Measurements from ENCODE around the gene KCNH1. TPM values are rescaled to one million over a fixed set of nuclear protein-coding genes. Genes with fewer than 3 reads are reported as not detected.

KCNH1 gene
- total RNA-seq, 1 experiment from 2014 or later, result 3.0 TPM

GRCh38 chr1:210754878-210755665, 378.9 kb downstream of the KCNH1 start:
- H3K9me3 ChIP-seq (replicated peaks), result 0 out of 2 replicates have a peak, but pooled peaks cover 3% of the 10 kb centered on the region
- no peaks in the 10 kb centered on the region for H3K36me3 ChIP-seq
- H3K4me1 ChIP-seq, result no peaks in the 10 kb centered on the region
- no peak overlapping the region for H3K4me3 ChIP-seq
- no peaks in the 10 kb centered on the region for H3K27me3 ChIP-seq
- H3K27ac ChIP-seq, result no peak overlapping the region
- peak; percentile 19 to 43 for DNase-seq

- Histone ChIP-seq H3K36me3 (no peaks in the 10 kb centered on the region), H3K27me3 (no peaks in the 10 kb centered on the region), H3K9me3 (replicated peaks) (no peaks in the 10 kb centered on the region), H3K27ac (no peak overlapping the region), H3K4me3 (no peak overlapping the region), H3K4me1 (no peaks in the 10 kb centered on the region)
- DNase-seq, result no peak
Observed at GRCh38 chr1:210751911-210752310, 382.0 kb downstream of the KCNH1 start.

- Histone ChIP-seq H3K36me3 (no peaks in the 10 kb centered on the region), H3K4me1 (peaks cover 6% of the 10 kb centered on the region; the same call in 1 of the 2 replicates), H3K27me3 (no peaks in the 10 kb centered on the region), H3K4me3 (no peak overlapping the region), H3K9me3 (replicated peaks) (no peaks in the 10 kb centered on the region), H3K27ac (no peak overlapping the region)
- DNase-seq, result no peak
Observed at GRCh38 chr1:210750468-210750867, 383.5 kb downstream of the KCNH1 start.

- Histone ChIP-seq H3K9me3 (replicated peaks) (no peaks in the 10 kb centered on the region), H3K4me3 (no peak overlapping the region), H3K27me3 (no peaks in the 10 kb centered on the region), H3K36me3 (no peaks in the 10 kb centered on the region), H3K4me1 (peaks cover 6% of the 10 kb centered on the region; the same call in 1 of the 2 replicates), H3K27ac (no peak overlapping the region)
- DNase-seq, result no peak
Observed at GRCh38 chr1:210748796-210749195, 385.2 kb downstream of the KCNH1 start.

- no peak overlapping the region for H3K4me3 ChIP-seq
- no peaks in the 10 kb centered on the region for H3K27me3 ChIP-seq
- H3K4me1 ChIP-seq, result peaks cover 6% of the 10 kb centered on the region; the same call in 1 of the 2 replicates
- H3K27ac ChIP-seq, result no peak overlapping the region
- H3K36me3 ChIP-seq, result no peaks in the 10 kb centered on the region
- no peak for DNase-seq
- H3K9me3 ChIP-seq (replicated peaks), result no peaks in the 10 kb centered on the region
Observed at GRCh38 chr1:210747890-210748289, 386.1 kb downstream of the KCNH1 start.

- DNase-seq, result peak; percentile 17 to 32
- Histone ChIP-seq H3K27ac (no peak overlapping the region), H3K9me3 (replicated peaks) (no peaks in the 10 kb centered on the region), H3K4me1 (peaks cover 6% of the 10 kb centered on the region; the same call in 1 of the 2 replicates), H3K27me3 (no peaks in the 10 kb centered on the region), H3K4me3 (no peak overlapping the region), H3K36me3 (no peaks in the 10 kb centered on the region)
Observed at GRCh38 chr1:210747112-210747511, 386.8 kb downstream of the KCNH1 start.

GRCh38 chr1:210746024-210746731, 387.8 kb downstream of the KCNH1 start:
- Histone ChIP-seq H3K4me1 (peaks cover 6% of the 10 kb centered on the region; the same call in 1 of the 2 replicates), H3K27ac (no peak overlapping the region), H3K4me3 (no peak overlapping the region), H3K36me3 (no peaks in the 10 kb centered on the region), H3K27me3 (no peaks in the 10 kb centered on the region), H3K9me3 (replicated peaks) (no peaks in the 10 kb centered on the region)
- DNase-seq, result no peak

- peaks cover 6% of the 10 kb centered on the region; the same call in 1 of the 2 replicates for H3K4me1 ChIP-seq
- H3K27me3 ChIP-seq, result no peaks in the 10 kb centered on the region
- H3K4me3 ChIP-seq, result no peak overlapping the region
- no peak overlapping the region for H3K27ac ChIP-seq
- H3K36me3 ChIP-seq, result no peaks in the 10 kb centered on the region
- no peaks in the 10 kb centered on the region for H3K9me3 ChIP-seq (replicated peaks)
- DNase-seq, result no peak
Observed at GRCh38 chr1:210743038-210743437, 390.9 kb downstream of the KCNH1 start.

- H3K9me3 ChIP-seq (replicated peaks), result no peaks in the 10 kb centered on the region
- no peaks in the 10 kb centered on the region for H3K36me3 ChIP-seq
- peaks cover 6% of the 10 kb centered on the region; the same call in 1 of the 2 replicates for H3K4me1 ChIP-seq
- no peaks in the 10 kb centered on the region for H3K27me3 ChIP-seq
- no peak for DNase-seq
- H3K4me3 ChIP-seq, result no peak overlapping the region
- no peak overlapping the region for H3K27ac ChIP-seq
Observed at GRCh38 chr1:210741564-210741963, 392.4 kb downstream of the KCNH1 start.

- peak in 1 of 2 experiments; percentile 20 for DNase-seq
- Histone ChIP-seq H3K4me3 (no peak overlapping the region), H3K27ac (no peak overlapping the region), H3K4me1 (no peaks in the 10 kb centered on the region), H3K9me3 (replicated peaks) (no peaks in the 10 kb centered on the region), H3K36me3 (no peaks in the 10 kb centered on the region), H3K27me3 (no peaks in the 10 kb centered on the region)
Observed at GRCh38 chr1:210739627-210740026, 394.3 kb downstream of the KCNH1 start.

GRCh38 chr1:210738256-210738655, 395.7 kb downstream of the KCNH1 start:
- DNase-seq, result no peak
- H3K4me1 ChIP-seq, result no peaks in the 10 kb centered on the region
- no peak overlapping the region for H3K4me3 ChIP-seq
- H3K36me3 ChIP-seq, result no peaks in the 10 kb centered on the region
- H3K27ac ChIP-seq, result no peak overlapping the region
- no peaks in the 10 kb centered on the region for H3K27me3 ChIP-seq
- no peaks in the 10 kb centered on the region for H3K9me3 ChIP-seq (replicated peaks)

GRCh38 chr1:210736713-210737112, 397.2 kb downstream of the KCNH1 start:
- no peak for DNase-seq
- H3K27ac ChIP-seq, result no peak overlapping the region
- H3K4me3 ChIP-seq, result no peak overlapping the region
- no peaks in the 10 kb centered on the region for H3K4me1 ChIP-seq
- H3K36me3 ChIP-seq, result no peaks in the 10 kb centered on the region
- no peaks in the 10 kb centered on the region for H3K27me3 ChIP-seq
- no peaks in the 10 kb centered on the region for H3K9me3 ChIP-seq (replicated peaks)

- Histone ChIP-seq H3K4me1 (no peaks in the 10 kb centered on the region), H3K4me3 (no peak overlapping the region), H3K27ac (no peak overlapping the region), H3K36me3 (no peaks in the 10 kb centered on the region), H3K9me3 (replicated peaks) (no peaks in the 10 kb centered on the region), H3K27me3 (no peaks in the 10 kb centered on the region; the same call in 1 of the 2 replicates)
- no peak for DNase-seq
Observed at GRCh38 chr1:210731597-210731996, 402.4 kb downstream of the KCNH1 start.

- Histone ChIP-seq H3K27ac (no peak overlapping the region), H3K36me3 (no peaks in the 10 kb centered on the region), H3K27me3 (no peaks in the 10 kb centered on the region; the same call in 1 of the 2 replicates), H3K9me3 (replicated peaks) (no peaks in the 10 kb centered on the region), H3K4me1 (no peaks in the 10 kb centered on the region), H3K4me3 (no peak overlapping the region)
- no peak for DNase-seq
Observed at GRCh38 chr1:210731193-210731592, 402.8 kb downstream of the KCNH1 start.

- H3K9me3 ChIP-seq (replicated peaks), result no peaks in the 10 kb centered on the region
- DNase-seq, result no peak
- H3K4me3 ChIP-seq, result no peak overlapping the region
- H3K27me3 ChIP-seq, result no peaks in the 10 kb centered on the region; the same call in 1 of the 2 replicates
- no peak overlapping the region for H3K27ac ChIP-seq
- no peaks in the 10 kb centered on the region for H3K4me1 ChIP-seq
- no peaks in the 10 kb centered on the region for H3K36me3 ChIP-seq
Observed at GRCh38 chr1:210730023-210730422, 403.9 kb downstream of the KCNH1 start.

Measured in SJCRH30 (cell line).